Hematopoietic multipotent progenitor cell treated with erythropoietin and hydrocortisone succinate and interleukin-3 and kit ligand, for 8 days (in vitro differentiated cells): ENCODE measurements around the gene TAF1C.
"Not testable (repeated sequence)": the region's sequence is repeated elsewhere in the genome, so short reads cannot be mapped to it uniquely, and the experiment has no call there.

Experiments used
- DNase-seq: peaks from one replicate; pipeline ENCODE4 v3.0.0-alpha.2; 2015

TAF1C gene

DNA sequence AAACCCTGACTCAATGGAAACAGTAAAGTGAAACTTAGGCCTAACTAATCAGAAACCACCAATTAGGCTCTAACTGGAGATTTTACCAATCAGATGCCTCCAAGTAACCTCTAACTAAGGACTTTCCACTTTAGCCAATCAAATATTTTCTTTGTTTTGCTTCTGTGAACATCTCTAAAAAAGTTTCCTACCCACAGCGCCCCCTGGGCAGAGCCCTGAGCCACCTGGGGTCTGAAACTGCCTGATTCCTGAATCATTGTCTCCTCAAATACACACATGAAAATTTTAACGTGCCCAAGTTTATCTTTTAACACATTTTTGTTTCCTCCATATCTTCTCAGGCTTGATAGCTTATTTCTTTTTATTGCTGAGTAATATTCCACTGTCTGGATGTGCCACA, 23.1 kb upstream of the TAF1C start:
- peak; percentile 29 for DNase-seq

- no peak for DNase-seq
These were observed 21.0 kb upstream of the TAF1C start for GRCh38 chr16:84207879-84208278.

DNA sequence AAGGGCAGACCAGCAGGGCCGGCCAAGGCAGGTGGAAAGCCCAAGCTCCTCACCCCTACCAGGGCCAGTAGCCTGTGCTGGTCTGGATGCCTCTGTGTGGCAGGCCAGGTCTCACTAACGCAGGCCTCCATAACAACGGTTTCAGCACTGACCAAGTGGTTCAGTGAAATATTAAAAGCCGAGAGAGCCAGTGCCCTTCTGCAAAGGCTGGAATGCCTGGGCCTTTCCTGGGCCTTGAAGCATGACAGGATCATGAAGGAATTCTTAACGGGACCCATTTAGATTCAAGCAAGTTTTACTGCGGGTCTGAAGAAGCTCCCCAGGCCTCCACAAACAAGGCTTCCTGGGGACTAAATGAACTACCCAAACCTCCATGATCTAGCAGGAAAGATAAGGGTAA, 20.4 kb upstream of the TAF1C start:
- DNase-seq = no peak

DNA sequence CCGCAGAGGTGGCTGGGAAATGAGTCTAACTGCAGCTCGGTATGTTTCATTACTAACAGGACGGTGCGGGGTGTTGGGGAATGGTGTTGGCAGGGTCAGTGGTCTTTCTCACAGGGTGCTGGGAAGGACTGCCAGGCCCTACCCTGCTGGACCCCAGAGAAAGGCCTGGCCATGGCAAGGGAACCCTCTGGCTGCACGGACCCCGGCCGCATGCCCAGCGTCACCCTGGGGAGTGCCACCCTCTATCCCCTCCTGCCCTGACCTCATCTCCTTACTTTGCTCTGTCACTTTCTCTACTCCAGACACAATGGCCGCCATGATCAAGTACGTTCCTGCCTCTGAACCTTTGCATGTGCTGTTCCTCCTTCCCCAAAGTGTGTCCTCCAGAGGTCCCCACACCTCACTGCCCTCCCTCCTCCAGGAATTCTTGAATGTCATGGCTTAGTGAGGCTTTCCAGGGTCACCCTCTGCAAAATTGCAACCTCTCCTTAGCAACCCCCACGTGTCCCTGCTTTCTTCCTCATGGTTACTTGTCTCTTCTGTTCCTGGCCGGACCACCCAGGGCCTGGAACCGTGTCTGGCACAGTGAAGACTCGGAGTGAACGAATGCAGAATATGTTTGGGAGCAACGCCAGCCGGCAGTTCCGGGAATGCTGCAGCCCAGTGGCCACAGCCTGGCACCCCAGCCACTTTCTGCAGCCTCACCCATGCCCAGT, 19.3 kb upstream of the TAF1C start:
- DNase-seq = no peak

DNA sequence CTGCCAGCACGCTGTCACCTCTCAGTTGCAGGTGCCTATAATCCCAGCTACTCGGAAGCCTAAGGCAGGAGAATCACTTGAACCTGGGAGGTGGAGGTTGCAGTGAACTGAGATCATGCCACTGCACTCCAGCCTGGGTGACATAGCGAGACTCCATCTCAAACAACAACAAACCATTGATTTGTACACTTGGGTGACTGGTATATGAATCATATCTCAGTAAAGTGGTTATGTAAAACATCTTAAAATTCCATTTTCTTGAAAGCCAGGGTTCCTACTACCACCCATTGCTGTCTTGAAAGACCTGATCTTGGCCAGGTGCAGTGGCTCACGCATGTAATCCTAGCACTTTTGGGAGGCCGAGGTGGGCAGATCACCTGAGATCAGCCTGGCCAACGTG, 18.3 kb upstream of the TAF1C start:
- DNase-seq = not testable (repeated sequence)

- not testable (repeated sequence) for DNase-seq
These were observed 17.7 kb upstream of the TAF1C start for GRCh38 chr16:84204551-84204950.

- DNase-seq = no peak
These were observed 13.0 kb upstream of the TAF1C start for GRCh38 chr16:84199861-84200260.

- DNase-seq = no peak
These were observed 12.2 kb upstream of the TAF1C start for GRCh38 chr16:84199097-84199496.

GRCh38 chr16:84198401-84198800, 11.5 kb upstream of the TAF1C start:
- DNase-seq = no peak

DNA sequence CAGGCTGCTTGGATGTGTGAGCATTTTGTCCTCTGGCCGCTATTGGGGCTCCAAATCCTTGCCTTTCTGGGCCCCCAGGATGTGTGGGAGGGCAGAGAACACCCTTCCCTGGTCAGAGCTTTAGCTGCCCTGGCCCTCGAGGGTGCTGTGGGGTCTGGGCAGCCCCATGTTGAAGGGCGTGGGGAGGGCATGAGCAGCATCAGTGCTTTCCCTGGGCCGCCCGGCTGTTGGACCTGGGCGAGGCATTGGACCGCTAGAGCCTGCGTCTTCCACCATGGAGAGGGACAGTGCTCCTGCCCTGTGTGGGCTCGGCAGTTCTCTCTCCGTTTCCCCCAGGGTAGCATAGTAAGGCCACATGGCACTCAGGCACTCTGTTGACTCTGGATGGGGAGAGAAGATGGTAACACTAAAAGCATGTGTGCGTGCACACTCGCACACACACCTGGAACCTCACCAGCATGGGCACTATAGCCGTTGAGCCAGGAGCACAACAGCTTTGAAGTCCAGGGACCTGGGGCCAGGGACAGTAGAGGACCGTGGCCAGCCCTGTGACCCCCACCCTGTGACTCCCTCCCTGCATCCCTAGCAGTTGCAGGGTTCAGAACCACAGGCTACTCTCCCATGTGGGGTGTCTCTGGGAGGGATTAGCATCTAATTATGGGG, 10.7 kb upstream of the TAF1C start:
- DNase-seq = no peak

DNA sequence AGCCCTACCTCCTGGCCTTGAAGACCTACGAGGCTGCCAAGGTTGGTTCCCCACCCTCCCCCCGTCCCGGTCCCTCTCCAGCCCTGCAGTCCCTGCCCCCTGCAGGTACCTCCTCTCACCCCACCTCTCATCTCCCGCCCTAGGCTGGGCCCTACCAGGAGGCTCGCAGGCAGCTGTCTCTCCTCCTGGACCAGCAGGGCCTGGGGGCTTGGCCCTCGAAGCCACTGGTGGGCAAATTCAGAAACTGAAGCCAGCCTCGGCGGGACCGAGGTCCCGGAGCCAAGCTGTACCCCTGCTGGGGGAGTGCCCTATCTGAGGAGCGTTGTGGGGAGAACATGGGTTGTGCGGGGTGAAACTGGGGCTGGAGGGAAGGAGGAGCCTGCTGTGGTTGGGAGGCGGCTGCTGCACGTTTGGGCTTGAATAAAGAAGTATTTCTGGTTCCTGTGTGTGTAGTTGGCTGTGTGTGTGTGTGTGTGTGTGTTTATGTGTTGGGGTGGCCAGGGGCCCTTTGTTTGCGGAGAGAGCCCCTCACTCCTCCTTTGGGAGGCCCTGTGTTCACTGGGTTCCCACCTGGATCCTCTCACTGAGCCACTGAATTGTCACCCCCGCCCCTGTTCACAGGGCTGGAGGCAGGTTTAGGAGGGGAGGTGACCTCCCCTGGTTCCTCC, 10.0 kb upstream of the TAF1C start:
- no peak for DNase-seq

DNA sequence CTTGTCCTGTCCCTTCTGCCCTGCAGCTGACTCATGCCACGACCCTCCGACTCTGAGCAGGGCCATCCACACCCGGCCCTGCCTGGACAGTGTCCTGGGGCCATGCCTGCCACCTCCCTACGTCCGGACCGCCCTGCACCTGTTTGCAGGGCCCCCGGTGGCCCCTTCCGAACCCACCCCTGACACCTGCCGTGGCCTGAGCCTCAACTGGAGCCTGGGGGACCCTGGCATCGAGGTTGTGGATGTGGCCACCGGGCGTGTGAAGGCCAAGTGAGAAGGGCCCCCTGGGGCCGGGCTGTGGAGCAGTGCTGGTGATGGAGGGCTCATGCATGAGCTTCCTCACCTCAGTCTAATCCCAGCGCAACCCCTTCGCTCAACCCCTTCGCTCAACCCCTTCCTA, 9.2 kb upstream of the TAF1C start:
- DNase-seq = no peak

GRCh38 chr16:84195201-84196093, 8.6 kb upstream of the TAF1C start:
- no peak for DNase-seq

- no peak for DNase-seq
These were observed 7.8 kb upstream of the TAF1C start for GRCh38 chr16:84194470-84195200.

GRCh38 chr16:84194018-84194417, 7.2 kb upstream of the TAF1C start:
- no peak for DNase-seq

DNA sequence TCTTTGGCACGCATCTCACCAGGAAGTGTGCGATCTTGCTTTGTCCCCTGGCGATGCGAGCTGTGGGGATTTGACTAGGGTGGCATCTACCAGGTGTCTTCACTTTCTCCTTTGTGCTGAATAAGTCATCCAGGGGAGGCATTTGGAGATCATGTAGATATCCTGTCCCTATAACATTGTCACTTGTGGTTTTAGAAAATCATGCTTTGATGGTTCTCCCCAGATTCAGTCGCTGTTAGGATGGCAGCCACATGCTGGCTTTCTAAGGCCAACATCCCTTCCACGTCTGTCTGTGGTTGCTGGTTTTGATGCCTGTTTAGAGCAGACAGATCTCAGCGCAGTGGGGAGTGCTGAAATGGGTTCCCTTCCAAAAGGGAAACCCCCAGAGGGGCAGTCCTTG, 6.6 kb upstream of the TAF1C start:
- DNase-seq = no peak

DNA sequence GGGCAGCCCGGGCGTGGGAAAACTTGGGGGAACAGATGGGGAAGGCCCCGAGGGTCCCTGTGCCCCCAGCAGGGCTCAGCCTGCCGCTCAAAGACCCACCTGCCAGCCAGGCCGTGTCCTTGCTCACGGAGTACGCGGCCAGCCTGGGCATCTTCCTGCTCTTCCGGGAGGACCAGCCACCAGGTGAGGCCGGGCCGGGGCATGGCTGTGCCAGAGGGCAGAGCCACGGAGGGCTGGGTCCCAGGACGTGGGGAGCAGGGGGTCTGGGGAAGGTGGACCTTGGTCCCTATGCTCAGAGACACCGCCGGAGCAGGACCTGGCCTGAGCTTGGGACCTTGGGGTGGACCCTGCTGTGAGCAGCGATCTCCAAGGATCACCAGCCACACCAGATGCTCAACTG, 4.6 kb upstream of the TAF1C start:
- DNase-seq = no peak

GRCh38 chr16:84190731-84191388, 4.0 kb upstream of the TAF1C start, which contains the start of gene ADAD2:
Gene ADAD2 (plus strand): TSS chr16:84191157. CDS start chr16:84191231, 74 bp downstream.
- no peak for DNase-seq

DNA sequence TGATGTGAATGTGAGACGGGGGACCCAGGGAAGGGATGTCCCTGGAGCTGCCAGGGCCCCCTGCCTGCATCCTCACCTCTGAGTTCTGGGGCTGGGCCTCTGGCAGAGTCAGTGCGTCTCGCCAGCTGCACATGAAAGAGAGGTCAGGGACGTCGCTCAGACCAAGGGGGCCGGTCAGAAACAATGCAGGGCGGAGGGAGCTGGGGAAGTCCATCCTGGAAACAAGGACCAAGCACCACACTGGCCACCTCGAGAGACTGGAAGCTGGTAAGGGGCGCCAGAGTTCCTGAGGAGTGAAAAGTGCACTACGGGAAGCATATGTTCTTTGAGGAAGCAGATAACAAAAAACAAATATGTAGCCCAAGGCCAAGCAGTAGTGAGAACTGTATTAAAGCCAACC, 2.1 kb downstream of the TAF1C start:
- DNase-seq = no peak

DNA sequence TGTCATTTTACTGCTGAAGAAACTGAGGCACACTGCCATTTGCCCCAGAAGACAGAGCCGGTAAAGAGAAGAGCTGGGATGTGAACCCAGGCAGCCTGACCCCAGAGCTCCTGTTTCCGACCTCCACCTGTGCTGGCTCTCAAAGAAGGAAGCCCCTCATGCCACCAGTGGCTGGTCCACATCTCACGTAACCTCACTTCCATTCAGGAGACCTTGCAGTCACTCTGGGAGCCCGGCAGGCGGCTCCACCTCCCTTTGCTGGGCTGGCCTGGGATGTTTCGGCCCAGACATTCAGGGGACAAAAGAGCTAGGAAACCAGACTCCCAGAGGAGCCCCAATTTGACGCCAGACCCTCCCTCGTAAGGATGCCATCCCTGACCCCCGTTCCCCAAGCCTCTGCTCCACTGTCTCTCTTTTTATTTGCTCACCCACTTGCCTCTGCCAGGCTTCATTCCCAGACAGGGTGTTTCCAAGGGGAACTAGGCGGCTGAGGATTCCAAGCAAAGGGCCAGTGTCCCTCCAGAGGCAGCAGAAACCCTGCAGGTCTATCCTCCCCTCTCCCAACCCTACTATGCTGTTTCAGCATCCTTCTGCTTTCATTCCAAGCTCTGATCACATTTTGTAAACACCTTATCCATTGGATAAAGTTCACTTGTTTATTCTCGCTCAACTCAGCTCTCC, 2.8 kb downstream of the TAF1C start:
- DNase-seq = no peak

DNA sequence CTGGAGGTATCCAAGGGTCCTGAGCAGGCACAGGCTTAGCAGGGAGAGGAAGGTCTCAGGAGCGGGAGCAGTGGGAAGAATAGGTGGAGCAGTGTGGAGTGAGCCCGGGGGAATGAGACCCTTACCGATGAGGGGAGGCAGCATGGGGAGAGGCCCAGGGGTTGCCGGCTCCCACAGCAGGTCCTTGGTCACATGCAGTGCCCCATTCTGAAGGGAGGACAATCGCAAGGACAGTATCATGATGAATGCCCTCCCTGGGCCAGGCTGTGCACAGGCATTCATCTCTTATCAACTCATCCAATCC, 3.3 kb downstream of the TAF1C start:
- DNase-seq = no peak
